ENCODE measurements around the gene PSKH1.

PSKH1 gene

DNA sequence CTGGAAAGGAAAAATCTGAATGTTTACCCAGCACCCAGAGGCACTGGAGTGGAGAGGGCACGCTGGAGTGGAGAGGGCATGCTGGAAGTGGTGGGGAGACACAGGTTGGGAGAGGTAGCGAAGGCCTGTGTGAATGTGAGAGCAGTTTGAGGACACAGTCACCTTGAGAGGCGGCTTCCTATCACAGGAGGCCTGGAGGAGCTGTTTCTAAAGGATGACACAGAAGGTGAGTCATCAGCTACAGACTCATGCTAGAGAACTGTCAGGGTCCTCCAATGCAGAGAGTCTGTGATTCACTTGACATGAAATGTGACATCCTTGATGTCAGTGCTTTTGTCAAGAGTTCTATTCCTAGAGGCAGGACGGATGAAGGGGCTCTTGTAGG, 24.8 kb downstream of the PSKH1 start:
- Histone ChIP-seq H3K27me3 (ENCODE audit: insufficient read depth, poor library complexity, severe bottlenecking) (no peaks in the 10 kb centered on the region), H3K27ac (replicated peaks) (no peak overlapping the region), H3K4me3 (replicated peaks; ENCODE audit: insufficient read depth, low read length) (no peak overlapping the region)
- no peak for DNase-seq (ENCODE audit: low read depth in 1 of 2, low spot score in 1 of 2)
- TF ChIP-seq, protein P1, sequence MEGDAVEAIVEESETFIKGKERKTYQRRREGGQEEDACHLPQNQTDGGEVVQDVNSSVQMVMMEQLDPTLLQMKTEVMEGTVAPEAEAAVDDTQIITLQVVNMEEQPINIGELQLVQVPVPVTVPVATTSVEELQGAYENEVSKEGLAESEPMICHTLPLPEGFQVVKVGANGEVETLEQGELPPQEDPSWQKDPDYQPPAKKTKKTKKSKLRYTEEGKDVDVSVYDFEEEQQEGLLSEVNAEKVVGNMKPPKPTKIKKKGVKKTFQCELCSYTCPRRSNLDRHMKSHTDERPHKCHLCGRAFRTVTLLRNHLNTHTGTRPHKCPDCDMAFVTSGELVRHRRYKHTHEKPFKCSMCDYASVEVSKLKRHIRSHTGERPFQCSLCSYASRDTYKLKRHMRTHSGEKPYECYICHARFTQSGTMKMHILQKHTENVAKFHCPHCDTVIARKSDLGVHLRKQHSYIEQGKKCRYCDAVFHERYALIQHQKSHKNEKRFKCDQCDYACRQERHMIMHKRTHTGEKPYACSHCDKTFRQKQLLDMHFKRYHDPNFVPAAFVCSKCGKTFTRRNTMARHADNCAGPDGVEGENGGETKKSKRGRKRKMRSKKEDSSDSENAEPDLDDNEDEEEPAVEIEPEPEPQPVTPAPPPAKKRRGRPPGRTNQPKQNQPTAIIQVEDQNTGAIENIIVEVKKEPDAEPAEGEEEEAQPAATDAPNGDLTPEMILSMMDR (IDR thresholded peaks at IDR 0.05; ENCODE audit: insufficient read depth, low read length): no peak
- TF ChIP-seq, protein P2, sequence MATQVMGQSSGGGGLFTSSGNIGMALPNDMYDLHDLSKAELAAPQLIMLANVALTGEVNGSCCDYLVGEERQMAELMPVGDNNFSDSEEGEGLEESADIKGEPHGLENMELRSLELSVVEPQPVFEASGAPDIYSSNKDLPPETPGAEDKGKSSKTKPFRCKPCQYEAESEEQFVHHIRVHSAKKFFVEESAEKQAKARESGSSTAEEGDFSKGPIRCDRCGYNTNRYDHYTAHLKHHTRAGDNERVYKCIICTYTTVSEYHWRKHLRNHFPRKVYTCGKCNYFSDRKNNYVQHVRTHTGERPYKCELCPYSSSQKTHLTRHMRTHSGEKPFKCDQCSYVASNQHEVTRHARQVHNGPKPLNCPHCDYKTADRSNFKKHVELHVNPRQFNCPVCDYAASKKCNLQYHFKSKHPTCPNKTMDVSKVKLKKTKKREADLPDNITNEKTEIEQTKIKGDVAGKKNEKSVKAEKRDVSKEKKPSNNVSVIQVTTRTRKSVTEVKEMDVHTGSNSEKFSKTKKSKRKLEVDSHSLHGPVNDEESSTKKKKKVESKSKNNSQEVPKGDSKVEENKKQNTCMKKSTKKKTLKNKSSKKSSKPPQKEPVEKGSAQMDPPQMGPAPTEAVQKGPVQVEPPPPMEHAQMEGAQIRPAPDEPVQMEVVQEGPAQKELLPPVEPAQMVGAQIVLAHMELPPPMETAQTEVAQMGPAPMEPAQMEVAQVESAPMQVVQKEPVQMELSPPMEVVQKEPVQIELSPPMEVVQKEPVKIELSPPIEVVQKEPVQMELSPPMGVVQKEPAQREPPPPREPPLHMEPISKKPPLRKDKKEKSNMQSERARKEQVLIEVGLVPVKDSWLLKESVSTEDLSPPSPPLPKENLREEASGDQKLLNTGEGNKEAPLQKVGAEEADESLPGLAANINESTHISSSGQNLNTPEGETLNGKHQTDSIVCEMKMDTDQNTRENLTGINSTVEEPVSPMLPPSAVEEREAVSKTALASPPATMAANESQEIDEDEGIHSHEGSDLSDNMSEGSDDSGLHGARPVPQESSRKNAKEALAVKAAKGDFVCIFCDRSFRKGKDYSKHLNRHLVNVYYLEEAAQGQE (IDR thresholded peaks at IDR 0.05; ENCODE audit: insufficient replicate concordance, low read depth): no peak
- no peak for TF ChIP-seq POLR2AphosphoS5 (IDR thresholded peaks at IDR 0.05; ENCODE audit: low read depth)
- no peak for TF ChIP-seq SPI1 (IDR thresholded peaks at IDR 0.05; ENCODE audit: borderline replicate concordance, low read depth)
- no peak for TF ChIP-seq GABPA (IDR thresholded peaks at IDR 0.05; ENCODE audit: low read depth)

DNA sequence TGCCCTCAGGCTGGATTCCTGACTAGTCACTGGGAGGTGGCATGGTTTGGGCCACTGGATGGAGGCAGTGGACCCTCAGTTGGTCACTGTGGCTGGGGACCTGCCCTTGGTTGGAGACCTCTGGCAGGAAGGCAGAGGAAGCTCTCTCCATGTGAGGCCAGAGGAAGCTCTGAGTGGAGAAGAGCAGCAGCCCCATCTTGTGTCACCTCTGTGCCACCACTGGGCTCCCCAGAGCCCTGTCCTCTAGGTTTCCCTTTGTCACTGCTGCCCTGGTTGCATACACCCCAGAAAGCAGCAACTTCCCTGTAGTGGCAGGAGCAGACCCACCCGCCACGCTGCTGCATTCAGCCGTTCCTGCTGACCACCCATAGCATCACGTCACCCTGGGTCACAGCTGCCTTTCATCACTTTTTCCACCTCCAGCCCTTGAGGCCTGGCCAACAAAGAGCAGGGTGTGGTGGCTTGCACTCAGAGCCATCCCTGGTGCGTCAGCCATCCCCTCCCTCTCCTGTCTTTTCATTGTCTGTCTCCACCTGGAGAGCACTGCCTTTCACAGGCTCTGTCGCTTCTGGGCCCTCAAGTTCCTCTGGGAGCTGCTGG, 26.7 kb downstream of the PSKH1 start:
- TF ChIP-seq, protein P1 (IDR thresholded peaks at IDR 0.05; ENCODE audit: insufficient read depth, low read length): no peak
- TF ChIP-seq POLR2AphosphoS5 (IDR thresholded peaks at IDR 0.05; ENCODE audit: low read depth) (no peak), SPI1 (IDR thresholded peaks at IDR 0.05; ENCODE audit: borderline replicate concordance, low read depth) (no peak), GABPA (IDR thresholded peaks at IDR 0.05; ENCODE audit: low read depth) (no peak)
- TF ChIP-seq, protein P2 (IDR thresholded peaks at IDR 0.05; ENCODE audit: insufficient replicate concordance, low read depth): no peak
- Histone ChIP-seq H3K4me3 (replicated peaks; ENCODE audit: insufficient read depth, low read length) (no peak overlapping the region), H3K27me3 (ENCODE audit: insufficient read depth, poor library complexity, severe bottlenecking) (no peaks in the 10 kb centered on the region), H3K27ac (replicated peaks) (no peak overlapping the region)
- DNase-seq (ENCODE audit: low read depth in 1 of 2, low spot score in 1 of 2): peak in 1 of 2 experiments; percentile 32

DNA sequence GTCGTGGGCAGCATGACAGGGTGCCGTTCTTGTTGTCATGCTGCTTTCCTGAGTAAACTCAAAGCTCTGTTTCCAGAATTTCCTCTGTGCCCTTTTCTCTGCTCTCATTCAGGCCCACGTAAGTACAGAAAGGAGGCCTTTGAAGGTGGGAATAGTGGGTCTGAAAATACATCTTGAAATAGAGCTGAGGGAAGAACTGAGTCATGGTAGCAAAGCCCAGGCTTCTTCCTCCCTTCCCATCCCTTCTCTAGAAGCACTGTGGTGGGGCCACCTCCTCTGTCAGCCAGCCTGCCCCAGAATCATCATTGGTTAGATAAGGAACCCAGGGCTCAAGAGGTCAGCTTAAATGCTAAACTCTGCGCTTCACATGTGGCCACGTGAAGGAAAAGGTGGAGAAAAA, 29.2 kb downstream of the PSKH1 start:
- Histone ChIP-seq H3K4me3 (replicated peaks; ENCODE audit: insufficient read depth, low read length) (no peak overlapping the region), H3K27ac (replicated peaks) (no peak overlapping the region), H3K27me3 (ENCODE audit: insufficient read depth, poor library complexity, severe bottlenecking) (no peaks in the 10 kb centered on the region)
- no peak for DNase-seq (ENCODE audit: low read depth in 1 of 2, low spot score in 1 of 2)
- TF ChIP-seq SPI1 (IDR thresholded peaks at IDR 0.05; ENCODE audit: borderline replicate concordance, low read depth): no peak
- TF ChIP-seq, protein P1 (IDR thresholded peaks at IDR 0.05; ENCODE audit: insufficient read depth, low read length): no peak
- TF ChIP-seq, protein P2 (IDR thresholded peaks at IDR 0.05; ENCODE audit: insufficient replicate concordance, low read depth): no peak
- no peak for TF ChIP-seq GABPA (IDR thresholded peaks at IDR 0.05; ENCODE audit: low read depth)
- TF ChIP-seq POLR2AphosphoS5 (IDR thresholded peaks at IDR 0.05; ENCODE audit: low read depth): no peak

Data from HL-60 (cell line).